BE2C (cell line): ENCODE measurements around the gene RALGAPB.

Experiments used
- DNase-seq: peaks from one replicate; pipeline ENCODE4 v3.0.0-alpha.2; 2020
- H3K27me3 ChIP-seq: fragments of 250-450 bp; sonication (Bioruptor Pico); 2 replicates; pipeline ENCODE4 v1.5.1; 2020; ENCODE audit warnings: mild to moderate bottlenecking
- H3K36me3 ChIP-seq: fragments of 250-450 bp; sonication (Bioruptor Pico); 2 replicates; pipeline ENCODE4 v1.5.1; 2020; ENCODE audit warnings: mild to moderate bottlenecking
- H3K4me1 ChIP-seq: fragments of 250-450 bp; sonication (Bioruptor Pico); 2 replicates; pipeline ENCODE4 v1.5.1; 2020
- H3K4me3 ChIP-seq: 2 replicates; pipeline ENCODE4 v1.5.1; 2011; ENCODE audit warnings: low read depth, low read length
- H3K9me3 ChIP-seq: fragments of 250-450 bp; sonication (Bioruptor Pico); 2 replicates; pipeline ENCODE4 v1.5.1; 2020
- TF ChIP-seq, protein P1 (sequence below): IDR thresholded peaks from 2 replicates; pipeline ENCODE4 v1.5.1; 2012; ENCODE audit warnings: mild to moderate bottlenecking, low read depth, low read length

RALGAPB gene

GRCh38 chr20:38445381-38445796, 27.3 kb upstream of the RALGAPB start:
- TF ChIP-seq, protein P1, sequence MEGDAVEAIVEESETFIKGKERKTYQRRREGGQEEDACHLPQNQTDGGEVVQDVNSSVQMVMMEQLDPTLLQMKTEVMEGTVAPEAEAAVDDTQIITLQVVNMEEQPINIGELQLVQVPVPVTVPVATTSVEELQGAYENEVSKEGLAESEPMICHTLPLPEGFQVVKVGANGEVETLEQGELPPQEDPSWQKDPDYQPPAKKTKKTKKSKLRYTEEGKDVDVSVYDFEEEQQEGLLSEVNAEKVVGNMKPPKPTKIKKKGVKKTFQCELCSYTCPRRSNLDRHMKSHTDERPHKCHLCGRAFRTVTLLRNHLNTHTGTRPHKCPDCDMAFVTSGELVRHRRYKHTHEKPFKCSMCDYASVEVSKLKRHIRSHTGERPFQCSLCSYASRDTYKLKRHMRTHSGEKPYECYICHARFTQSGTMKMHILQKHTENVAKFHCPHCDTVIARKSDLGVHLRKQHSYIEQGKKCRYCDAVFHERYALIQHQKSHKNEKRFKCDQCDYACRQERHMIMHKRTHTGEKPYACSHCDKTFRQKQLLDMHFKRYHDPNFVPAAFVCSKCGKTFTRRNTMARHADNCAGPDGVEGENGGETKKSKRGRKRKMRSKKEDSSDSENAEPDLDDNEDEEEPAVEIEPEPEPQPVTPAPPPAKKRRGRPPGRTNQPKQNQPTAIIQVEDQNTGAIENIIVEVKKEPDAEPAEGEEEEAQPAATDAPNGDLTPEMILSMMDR = no peak
- no peaks in the 10 kb centered on the region for H3K4me1 ChIP-seq
- H3K27me3 ChIP-seq = no peaks in the 10 kb centered on the region
- peaks cover 10% of the 10 kb centered on the region for H3K36me3 ChIP-seq
- no peaks in the 10 kb centered on the region for H3K9me3 ChIP-seq
- H3K4me3 ChIP-seq = no peak overlapping the region
- no peak for DNase-seq

GRCh38 chr20:38445901-38446425, 26.7 kb upstream of the RALGAPB start:
- 0 out of 2 replicates have a peak overlapping the region, but pooled peaks have one; percentile 98 for H3K4me3 ChIP-seq
- no peak for DNase-seq

DNA sequence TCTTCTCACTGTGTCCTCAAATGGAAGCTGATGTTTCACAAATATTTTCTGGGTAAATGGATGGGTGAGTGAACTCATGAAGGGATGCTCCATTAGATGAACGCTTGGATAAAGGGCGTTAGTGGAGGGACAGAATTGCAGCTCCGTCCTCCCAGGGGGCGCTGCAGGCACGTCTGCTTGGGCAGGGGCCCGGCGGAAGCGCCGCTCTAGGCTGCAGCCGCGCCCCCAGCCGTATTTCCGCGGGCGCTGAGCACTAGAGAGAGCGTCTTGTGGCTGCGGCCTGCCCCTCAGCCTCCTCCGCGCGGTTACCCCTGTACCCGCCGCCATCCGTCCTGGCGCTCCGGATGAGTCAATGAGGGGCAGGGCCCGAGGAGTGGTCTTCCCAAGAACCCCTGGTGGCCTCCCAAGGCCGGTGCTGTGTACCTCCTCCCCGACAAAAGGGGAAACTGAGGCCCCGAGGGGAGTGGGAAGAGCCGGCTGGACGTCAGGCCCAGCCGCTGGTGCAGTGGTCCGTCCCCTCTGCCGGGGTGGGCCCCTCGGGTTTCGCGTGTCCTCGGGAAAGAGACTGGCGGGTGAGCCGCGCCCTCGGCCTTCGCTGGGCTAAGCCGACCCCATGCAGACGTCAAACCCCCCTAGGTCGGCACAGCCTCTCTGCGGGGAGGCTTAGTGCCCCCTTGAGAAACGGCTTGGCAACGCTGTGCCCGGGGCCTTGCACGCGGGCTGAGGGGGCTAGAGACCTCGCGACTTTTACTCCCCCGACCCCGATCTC, 26.0 kb upstream of the RALGAPB start:
- Histone ChIP-seq H3K27me3 (no peaks in the 10 kb centered on the region), H3K4me1 (no peaks in the 10 kb centered on the region), H3K4me3 (peak overlapping the region; percentile 98), H3K9me3 (no peaks in the 10 kb centered on the region), H3K36me3 (peaks cover 10% of the 10 kb centered on the region)
- TF ChIP-seq, protein P1 = peak; percentile 93
- peak; percentile 96 for DNase-seq

More at GRCh38 chr20:38445901-38446425, 26.7 kb upstream of the RALGAPB start:
- H3K4me1 ChIP-seq = no peaks in the 10 kb centered on the region
- no peaks in the 10 kb centered on the region for H3K9me3 ChIP-seq
- TF ChIP-seq, protein P1 = no peak
- H3K36me3 ChIP-seq = peaks cover 10% of the 10 kb centered on the region
- H3K27me3 ChIP-seq = no peaks in the 10 kb centered on the region

GRCh38 chr20:38447251-38447661, 25.4 kb upstream of the RALGAPB start:
- H3K36me3 ChIP-seq = peaks cover 10% of the 10 kb centered on the region

GRCh38 chr20:38447931-38448675, 24.5 kb upstream of the RALGAPB start:
- peaks cover 10% of the 10 kb centered on the region for H3K36me3 ChIP-seq
- H3K4me3 ChIP-seq = no peak overlapping the region
- TF ChIP-seq, protein P1 = no peak
- no peaks in the 10 kb centered on the region for H3K27me3 ChIP-seq
- no peaks in the 10 kb centered on the region for H3K9me3 ChIP-seq
- no peak for DNase-seq
- H3K4me1 ChIP-seq = no peaks in the 10 kb centered on the region

More at GRCh38 chr20:38447251-38447661, 25.4 kb upstream of the RALGAPB start:
- TF ChIP-seq, protein P1 = no peak
- H3K4me1 ChIP-seq = no peaks in the 10 kb centered on the region
- peak overlapping the region; percentile 98 for H3K4me3 ChIP-seq
- no peaks in the 10 kb centered on the region for H3K27me3 ChIP-seq
- DNase-seq = no peak
- no peaks in the 10 kb centered on the region for H3K9me3 ChIP-seq
